ENCODE data around the gene PLB1.

GRCh38 chr2:28471214-28471613, 24.6 kb upstream of the PLB1 start:
- TF ChIP-seq EZH2phosphoT487 (IDR thresholded peaks at IDR 0.05; ENCODE audit: borderline replicate concordance, low read depth, low read length): no peak
- no peak for TF ChIP-seq CTCF (conservative IDR thresholded peaks at IDR 0.05; ENCODE audit: low read length)
